Esophagus muscularis mucosa (tissue), 4 donors: ENCODE data around the gene MORN3. TPM values are rescaled to one million over a fixed set of nuclear protein-coding genes. Genes with fewer than 3 reads are reported as not detected.
"Not testable (repeated sequence)": the region's sequence is repeated elsewhere in the genome, so short reads cannot be mapped to it uniquely, and the experiment has no call there.

ENCODE experiments used
- DNase-seq: peaks from one replicate; pipeline ENCODE4 v3.0.0-alpha.2; 2017; ENCODE audit errors: extremely low spot score
- H3K27ac ChIP-seq, 4 donors: fragments of 200-600 bp; sonication (generic); replicated peaks in 1 of 4; 1 replicate in 3 of 4; 2 replicates in 1 of 4; pipeline ENCODE4 v1.5.1; 2016 to 2019; ENCODE audit warnings: mild to moderate bottlenecking in 1 of 4
- H3K27me3 ChIP-seq, 4 donors: fragments of 200-600 bp; sonication (generic); one replicate each; pipeline versions ENCODE4 v1.5.1 to v1.6.0; 2016 to 2019
- H3K36me3 ChIP-seq, 4 donors: fragments of 200-600 bp; sonication (generic); one replicate each; pipeline ENCODE4 v1.5.1; 2016 to 2019
- H3K4me1 ChIP-seq, 4 donors: fragments of 200-600 bp; sonication (generic); one replicate each; pipeline ENCODE4 v1.5.1; 2016 to 2019
- H3K4me3 ChIP-seq, 4 donors: fragments of 200-600 bp; sonication (generic); 1 replicate in 2 of 4; 2 replicates in 2 of 4; pipeline ENCODE4 v1.5.1; 2016 to 2019; ENCODE audit warnings: mild to moderate bottlenecking in 4 of 4, moderate library complexity in 1 of 4
- H3K9me3 ChIP-seq, 4 donors: fragments of 200-600 bp; sonication (generic); 1 replicate in 3 of 4; 2 replicates in 1 of 4; pipeline ENCODE4 v1.5.1; 2016 to 2019
- CTCF ChIP-seq, 3 experiments: fragments of 200-600 bp in 2 of 3; fragments of 450-650 bp in 1 of 3; sonication (generic) in 2 of 3; IDR thresholded peaks; one replicate each; pipeline ENCODE4 v1.5.1; 2017 to 2019; ENCODE audit warnings: antibody characterized with exemption in 3 of 3, mild to moderate bottlenecking in 2 of 3, moderate library complexity in 1 of 3
- EP300 ChIP-seq: sonication (generic); formaldehyde crosslinking; IDR thresholded peaks from one replicate; pipeline ENCODE4 v1.6.1; 2017; ENCODE audit warnings: antibody characterized with exemption
- POLR2A ChIP-seq: fragments of 450-650 bp; IDR thresholded peaks from one replicate; pipeline ENCODE4 v1.6.1; 2017; ENCODE audit warnings: antibody characterized with exemption, moderate library complexity, mild to moderate bottlenecking, low read depth
- POLR2AphosphoS5 ChIP-seq, 2 donors: sonication (generic); formaldehyde crosslinking; IDR thresholded peaks; one replicate each; pipeline ENCODE4 v1.6.1; 2017; ENCODE audit warnings: antibody characterized with exemption in 2 of 2
- WGBS: methylation state at CpG from one replicate; pipeline ENCODE4 v1.1.5; 2018; 5-methylcytosine and 5-hydroxymethylcytosine counted together
- intact Hi-C: fragments of 100-400 bp; cut with DNase I; formaldehyde crosslinking; loops from one replicate; pipeline ENCODE4 v1.15.1; 2023
- total RNA-seq, 4 donors: library from RNA; depleted of rRNA; stranded (reverse); fragments of >200 nt; gene quantifications; one replicate each; pipeline versions ENCODE4 v1.1.0 to v1.2.1, GENCODE V29; 2016

The MORN3 gene
- total RNA-seq, 4 donors from 2014 or later: 0.13 to 1.2 (median 0.17) TPM; not detected in 1

- Histone ChIP-seq H3K27ac (no peak overlapping the region), H3K36me3 (no peaks in the 10 kb centered on the region), H3K27me3 (no peaks in the 10 kb centered on the region), H3K4me3 (no peak overlapping the region), H3K9me3 (no peaks in the 10 kb centered on the region), H3K4me1 (peaks cover 0 to 5% (median 2%) of the 10 kb centered on the region in 4 donors)
- DNase-seq: no peak
- WGBS: 83% methylated on average over 7 of the region's 7 CpGs
- intact Hi-C loops: no loop called here
- TF ChIP-seq POLR2AphosphoS5 (IDR thresholded peaks at IDR 0.05) (no peak), POLR2A (no peak), CTCF (IDR thresholded peaks at IDR 0.05) (no peak), EP300 (no peak)
Measured at GRCh38 chr12:121693155-121693687, 23.8 kb upstream of the MORN3 start.

- H3K27me3 ChIP-seq, H3K9me3 ChIP-seq, H3K4me3 ChIP-seq, DNase-seq, H3K4me1 ChIP-seq, intact Hi-C loops, H3K27ac ChIP-seq, H3K36me3 ChIP-seq: not testable (repeated sequence)
- WGBS: 78% methylated on average over 3 of the region's 3 CpGs
Measured at GRCh38 chr12:121692744-121693143, 23.3 kb upstream of the MORN3 start.

DNA sequence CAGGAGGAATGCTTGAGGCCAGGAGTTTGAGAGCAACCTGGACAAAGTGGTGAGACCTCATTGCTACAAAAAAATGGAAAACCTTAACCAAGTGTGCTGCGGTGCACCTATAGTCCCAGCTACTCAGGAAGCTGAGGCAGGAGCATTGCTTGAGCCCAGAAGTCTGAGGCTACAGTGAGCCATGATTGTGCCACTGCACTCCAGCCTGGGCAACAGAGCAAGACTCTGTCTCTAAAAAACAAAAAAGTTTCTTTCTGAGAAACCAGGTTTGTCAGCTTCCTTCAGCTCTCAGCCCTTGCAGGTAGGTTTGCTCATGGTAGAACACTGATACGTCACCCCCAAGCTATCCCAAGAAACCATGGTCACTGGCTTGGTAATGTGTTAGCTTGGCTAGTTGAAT is 20.0 kb upstream of the MORN3 start:
- TF ChIP-seq EP300 (no peak), POLR2A (no peak), CTCF (IDR thresholded peaks at IDR 0.05) (no peak), POLR2AphosphoS5 (IDR thresholded peaks at IDR 0.05) (no peak)
- WGBS: 90% methylated on average over 2 of the region's 2 CpGs
- Histone ChIP-seq H3K27me3 (no peaks in the 10 kb centered on the region), H3K27ac (no peak overlapping the region), H3K36me3 (no peaks in the 10 kb centered on the region), H3K4me3 (no peak overlapping the region), H3K9me3 (no peaks in the 10 kb centered on the region), H3K4me1 (peaks cover 6 to 18% (median 14%) of the 10 kb centered on the region in 4 donors)
- intact Hi-C loops: loop anchor here (5.0 kb wide), 1 partner anchor 62 kb away; the partner anchor contains the start of gene ORAI1
- no peak for DNase-seq

DNA sequence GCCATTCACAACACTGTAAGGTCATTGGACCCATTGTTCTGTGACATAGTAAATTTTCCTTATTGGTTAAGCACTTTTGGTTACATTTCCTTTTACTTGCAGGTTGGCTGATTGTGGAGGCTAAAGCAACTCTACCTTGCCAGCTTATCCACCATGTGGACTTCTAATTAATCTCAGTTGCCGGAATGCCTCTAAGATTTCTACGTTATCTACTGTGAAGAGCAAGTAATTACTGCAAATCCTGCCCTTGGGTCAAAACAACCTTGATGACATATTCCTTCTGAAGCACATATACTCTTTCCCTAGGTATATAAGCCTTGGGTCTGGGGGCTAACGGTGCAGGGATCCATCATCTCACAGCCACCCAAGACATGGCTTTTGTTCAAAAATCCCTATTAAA is 19.5 kb upstream of the MORN3 start:
- no peaks in the 10 kb centered on the region for H3K36me3 ChIP-seq
- H3K4me1 ChIP-seq: peaks cover 6 to 18% (median 14%) of the 10 kb centered on the region in 4 donors
- WGBS: 83% methylated on average over 3 of the region's 3 CpGs
- DNase-seq: no peak
- no peaks in the 10 kb centered on the region for H3K27me3 ChIP-seq
- H3K27ac ChIP-seq: no peak overlapping the region
- intact Hi-C loops: loop anchor here (5.0 kb wide), 1 partner anchor 62 kb away; the partner anchor contains the start of gene ORAI1
- H3K9me3 ChIP-seq: no peaks in the 10 kb centered on the region
- no peak for TF ChIP-seq POLR2AphosphoS5 (IDR thresholded peaks at IDR 0.05)
- TF ChIP-seq POLR2A: no peak
- TF ChIP-seq CTCF (IDR thresholded peaks at IDR 0.05): no peak
- no peak for TF ChIP-seq EP300
- H3K4me3 ChIP-seq: no peak overlapping the region

DNA sequence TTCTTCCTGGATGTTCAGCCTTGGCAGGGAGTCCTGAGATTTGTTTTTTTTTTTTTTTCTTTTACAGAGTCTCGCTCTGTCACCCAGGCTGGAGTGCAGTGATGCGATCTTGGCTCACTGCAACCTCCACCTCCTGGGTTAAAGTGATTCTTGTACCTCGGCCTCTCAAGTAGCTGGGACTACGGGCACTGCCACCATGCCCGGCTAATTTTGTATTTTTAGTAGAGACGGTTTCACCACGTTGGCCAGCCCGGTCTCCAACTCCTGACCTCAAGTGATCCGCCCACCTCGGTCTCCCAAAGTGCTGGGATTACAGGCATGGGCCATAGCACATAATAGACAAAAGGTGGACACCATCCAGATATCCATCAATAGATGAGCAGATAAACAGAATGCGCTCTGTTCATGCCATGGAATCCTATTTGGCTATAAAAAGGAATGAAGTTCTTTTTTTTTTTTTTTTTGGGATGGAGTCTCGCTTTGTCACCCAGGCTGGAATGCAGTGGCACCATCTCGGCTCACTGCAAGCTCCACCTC is 10.3 kb upstream of the MORN3 start:
- H3K36me3 ChIP-seq: not testable (repeated sequence)
- intact Hi-C loops: loop anchor here (2.0 kb wide), 1 partner anchor 181 kb away; no protein-coding TSS in a partner anchor

More for the DNA sequence above, 10.3 kb upstream of the MORN3 start:
- not testable (repeated sequence) for H3K27ac ChIP-seq, H3K4me3 ChIP-seq, H3K27me3 ChIP-seq, DNase-seq, H3K4me1 ChIP-seq, H3K9me3 ChIP-seq
- WGBS: 79% methylated on average over 13 of the region's 13 CpGs
